HG02981 (cell line): ENCODE measurements around the gene TRAPPC4.
"Not testable (repeated sequence)": the region's sequence is repeated elsewhere in the genome, so short reads cannot be mapped to it uniquely, and the experiment has no call there.

Experiments used
- ATAC-seq: cut with Tn5 transposase; IDR thresholded peaks from one replicate; pipeline ENCODE4 v1.9.1; 2021; ENCODE audit warnings: mild to moderate bottlenecking, moderate library complexity; ENCODE audit not compliant: unreplicated experiment

The TRAPPC4 gene

GRCh38 chr11:119030329-119031047 lies 11.9 kb downstream of the TRAPPC4 start, which contains the start of gene SLC37A4:
Gene SLC37A4, minus strand, starts transcription at chr11:119030877.
- ATAC-seq, result peak; percentile 79

DNA sequence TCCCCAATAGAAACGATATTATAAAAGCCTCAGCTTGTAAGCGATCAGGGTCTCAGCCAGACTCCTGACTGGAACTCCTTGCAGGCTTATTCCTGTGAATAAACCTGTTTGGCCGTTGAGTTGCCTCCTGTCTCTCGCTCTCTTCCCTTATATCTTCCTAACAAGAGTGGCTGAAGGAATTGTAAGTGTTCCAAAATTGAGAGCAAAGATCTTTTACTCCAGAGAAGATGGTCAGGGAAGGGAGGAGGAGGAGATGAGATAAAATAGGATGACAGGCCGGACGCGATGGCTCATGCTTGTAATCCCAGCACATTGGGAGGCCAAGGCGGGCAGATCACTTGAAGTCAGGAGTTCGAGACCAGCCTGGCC lies 13.3 kb downstream of the TRAPPC4 start:
- ATAC-seq, result no peak

DNA sequence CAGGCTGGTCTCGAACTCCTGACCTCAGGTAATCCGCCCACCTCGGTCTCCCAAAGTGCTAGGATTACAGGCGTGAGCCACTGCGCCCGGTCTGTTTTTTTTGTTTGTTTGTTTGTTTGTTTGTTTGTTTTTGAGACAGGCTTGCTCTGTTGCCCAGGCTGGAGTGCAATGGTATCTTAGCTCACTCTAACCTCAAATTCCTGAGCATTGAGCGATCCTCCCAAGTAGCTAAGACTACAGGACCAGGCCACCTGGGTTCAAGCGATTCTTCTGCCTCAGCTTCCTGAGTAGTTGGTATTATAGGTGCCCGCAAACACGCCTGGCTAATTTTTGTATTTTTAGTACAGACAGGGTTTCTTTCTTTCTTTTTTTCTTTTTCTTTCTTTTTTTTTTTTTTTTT lies 14.9 kb downstream of the TRAPPC4 start:
- ATAC-seq, result not testable (repeated sequence)

DNA sequence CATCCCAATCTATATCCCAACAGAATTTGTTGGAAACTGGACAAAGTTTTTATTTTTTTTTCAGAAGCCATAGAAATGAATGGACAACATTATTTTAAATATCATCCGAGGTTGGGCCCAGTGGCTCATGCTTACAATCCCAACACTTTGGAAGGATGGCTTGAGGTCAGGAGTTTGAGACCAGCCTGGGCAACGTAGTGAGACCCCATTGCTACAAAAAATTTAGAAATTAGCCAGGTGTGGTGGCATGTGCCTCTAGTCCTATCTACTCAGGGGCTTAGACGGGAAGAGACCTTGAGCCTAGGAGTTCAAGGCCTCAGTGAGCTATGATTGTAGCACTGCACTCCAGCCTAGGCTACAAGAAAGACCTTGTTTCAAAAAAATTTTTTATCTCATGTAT lies 16.2 kb downstream of the TRAPPC4 start:
- no peak for ATAC-seq

DNA sequence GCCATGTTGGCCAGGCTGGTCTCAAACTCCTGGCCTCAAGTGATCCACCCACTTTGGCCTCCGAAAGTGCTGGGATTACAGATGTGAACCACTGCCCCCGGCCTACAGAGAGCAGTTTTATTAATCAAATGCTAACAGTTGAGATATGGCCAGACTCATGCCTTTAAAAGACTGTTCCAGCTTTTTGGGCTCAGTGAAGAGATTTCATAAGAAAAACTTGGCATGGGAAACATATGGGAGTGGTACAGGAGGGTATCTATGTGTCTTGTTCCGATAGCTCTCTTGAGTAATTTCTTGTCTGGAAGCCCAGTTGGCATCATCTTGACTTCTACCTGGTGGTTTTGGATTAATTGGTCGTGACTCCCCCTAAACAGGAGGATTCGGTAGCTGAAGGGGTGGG lies 20.3 kb downstream of the TRAPPC4 start:
- ATAC-seq, result no peak

- ATAC-seq, result not testable (repeated sequence)
Measured at GRCh38 chr11:119039471-119039870, 20.9 kb downstream of the TRAPPC4 start.

DNA sequence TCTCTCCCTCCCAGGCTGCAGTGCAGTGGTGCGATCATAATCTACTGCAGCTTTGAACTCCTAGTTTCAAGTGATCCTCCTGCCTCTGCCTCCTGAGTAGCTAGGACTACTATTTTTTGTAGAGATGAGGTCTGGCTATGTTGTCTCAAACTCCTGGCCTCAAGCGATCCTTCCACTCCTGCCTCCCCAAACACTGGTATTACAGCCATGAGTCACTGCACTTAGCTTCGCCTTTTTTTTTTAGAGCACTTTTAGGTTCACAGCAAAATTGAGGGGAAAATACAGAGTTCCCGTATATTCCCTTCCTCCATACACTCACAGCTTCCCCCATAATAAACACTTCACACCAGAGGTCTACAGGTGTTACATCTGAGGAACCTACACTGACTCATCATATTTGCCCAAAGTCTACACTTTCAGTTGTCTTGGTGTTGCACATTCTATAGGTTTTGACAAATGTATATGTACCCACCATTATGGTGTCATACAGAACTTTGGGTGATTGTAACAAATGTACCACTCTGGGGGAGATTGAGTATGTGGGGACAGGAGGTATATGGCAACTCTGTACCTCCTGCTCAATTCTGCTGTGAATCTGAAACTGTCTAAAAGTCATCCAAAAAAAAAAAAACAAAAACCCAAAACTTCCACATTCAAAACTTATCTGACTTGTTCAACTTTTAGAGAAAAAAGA lies 23.4 kb downstream of the TRAPPC4 start:
- no peak for ATAC-seq

DNA sequence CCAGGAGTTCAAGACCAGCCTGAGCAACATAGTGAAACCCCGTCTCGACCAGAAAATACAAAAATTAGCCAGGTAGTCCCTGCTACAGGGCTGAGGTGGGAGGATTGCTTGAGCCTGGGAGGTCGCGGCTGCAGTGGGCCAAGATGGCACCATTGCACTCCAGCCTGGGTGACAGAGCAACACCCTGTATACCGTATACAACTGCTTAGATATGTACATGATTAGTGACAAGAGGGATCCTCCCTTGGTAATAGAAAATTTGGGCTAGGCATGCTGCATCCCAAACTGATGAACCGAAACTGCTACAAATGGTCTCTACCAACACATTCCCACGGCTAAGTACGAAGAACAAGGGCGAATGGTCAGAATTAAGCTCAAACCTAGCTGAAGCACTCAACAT lies 24.4 kb downstream of the TRAPPC4 start:
- no peak for ATAC-seq

- no peak for ATAC-seq
Measured at GRCh38 chr11:119044708-119045107, 26.1 kb downstream of the TRAPPC4 start.

GRCh38 chr11:119046489-119046888 lies 27.9 kb downstream of the TRAPPC4 start:
- ATAC-seq, result no peak

DNA sequence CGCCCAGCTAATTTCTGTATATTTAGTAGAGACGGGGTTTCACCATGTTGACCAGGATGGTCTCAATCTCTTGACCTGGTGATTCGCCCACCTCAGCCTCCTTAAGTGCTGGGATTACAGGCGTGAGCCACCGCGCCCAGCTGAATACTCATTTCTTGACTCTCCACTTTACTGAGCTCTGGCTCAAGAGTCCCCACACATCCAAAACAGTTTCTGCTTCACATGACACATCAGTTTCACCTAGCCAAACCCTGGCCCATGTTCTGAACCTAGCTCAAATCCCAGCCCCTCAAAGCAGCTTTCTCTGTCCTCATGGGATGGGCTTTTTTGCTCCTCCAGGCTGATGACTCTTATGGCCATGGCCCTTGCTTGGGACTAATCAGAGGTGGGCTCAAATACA lies 28.6 kb downstream of the TRAPPC4 start:
- ATAC-seq, result no peak

GRCh38 chr11:119048644-119049043 lies 30.1 kb downstream of the TRAPPC4 start:
- no peak for ATAC-seq

DNA sequence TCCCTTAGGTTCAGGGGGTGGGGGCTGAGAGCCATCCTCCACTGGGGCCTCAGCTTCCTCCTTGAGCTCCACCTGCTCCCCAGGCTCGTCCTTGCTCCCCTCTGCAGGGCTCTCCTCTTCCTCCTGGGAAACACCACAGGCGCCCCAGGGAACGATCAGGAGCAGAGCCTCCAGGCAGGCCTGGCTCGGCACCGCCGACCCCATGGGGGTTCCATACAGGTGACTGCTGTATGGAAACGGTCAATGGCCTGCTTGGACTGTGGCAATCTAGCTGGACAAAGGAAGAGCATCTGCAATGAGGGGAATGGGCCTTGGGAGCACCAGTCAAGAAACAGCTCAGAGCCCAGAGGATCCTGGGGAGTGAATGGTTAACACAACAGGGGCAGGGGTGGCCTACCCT lies 30.5 kb downstream of the TRAPPC4 start:
- no peak for ATAC-seq

GRCh38 chr11:119051440-119052162 lies 33.0 kb downstream of the TRAPPC4 start:
- peak; percentile 40 for ATAC-seq

DNA sequence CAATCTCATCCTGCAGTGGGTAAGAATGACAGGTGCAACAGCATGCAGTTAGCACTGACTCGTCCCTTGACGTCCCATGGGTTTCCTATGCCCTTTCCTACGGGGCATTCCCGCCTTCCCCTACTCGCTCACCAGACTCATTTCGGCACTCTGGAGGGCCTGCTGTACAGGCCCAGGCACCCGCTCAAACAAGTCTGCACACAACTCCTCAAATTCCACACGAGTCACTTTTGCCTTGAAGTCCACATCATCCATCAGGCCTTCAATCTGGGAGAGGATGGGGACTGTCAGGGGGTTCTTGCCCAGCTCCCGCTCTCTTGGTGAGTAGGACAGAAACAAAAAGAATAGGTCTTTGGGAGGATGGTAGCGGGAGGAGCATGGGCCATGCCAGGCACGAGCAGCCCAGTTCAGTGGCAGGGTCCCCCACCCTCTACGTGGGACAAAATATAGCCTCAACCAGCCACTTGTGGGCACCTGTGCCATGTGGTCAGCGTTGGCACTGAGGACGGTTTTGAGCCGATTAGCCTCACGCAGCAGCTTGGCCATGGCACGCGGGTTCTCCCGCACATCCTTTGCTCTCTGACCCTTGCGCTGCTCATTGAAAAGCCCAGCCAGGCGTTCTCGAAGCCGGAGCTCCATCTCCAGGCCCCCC lies 33.7 kb downstream of the TRAPPC4 start:
- ATAC-seq, result no peak

GRCh38 chr11:119054418-119054817 lies 35.9 kb downstream of the TRAPPC4 start:
- no peak for ATAC-seq

DNA sequence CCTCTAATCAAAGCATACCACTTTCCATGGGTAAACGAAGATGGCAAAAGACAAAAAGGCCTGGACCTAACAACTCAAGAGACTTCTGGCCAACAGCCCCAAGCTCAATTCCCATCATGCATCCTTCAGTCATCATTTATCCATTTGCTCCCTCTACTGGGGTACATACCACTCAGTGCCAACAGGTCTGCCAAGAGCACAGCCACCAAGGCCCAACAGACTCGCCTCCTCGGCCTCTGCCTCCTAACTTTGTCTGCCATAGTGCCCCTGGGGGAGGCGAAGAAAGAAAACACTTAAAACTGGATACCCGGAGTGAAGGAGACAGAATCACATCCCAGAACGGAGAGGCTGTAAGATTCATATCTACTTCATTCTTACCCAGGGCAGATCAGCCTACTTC lies 37.3 kb downstream of the TRAPPC4 start:
- no peak for ATAC-seq

DNA sequence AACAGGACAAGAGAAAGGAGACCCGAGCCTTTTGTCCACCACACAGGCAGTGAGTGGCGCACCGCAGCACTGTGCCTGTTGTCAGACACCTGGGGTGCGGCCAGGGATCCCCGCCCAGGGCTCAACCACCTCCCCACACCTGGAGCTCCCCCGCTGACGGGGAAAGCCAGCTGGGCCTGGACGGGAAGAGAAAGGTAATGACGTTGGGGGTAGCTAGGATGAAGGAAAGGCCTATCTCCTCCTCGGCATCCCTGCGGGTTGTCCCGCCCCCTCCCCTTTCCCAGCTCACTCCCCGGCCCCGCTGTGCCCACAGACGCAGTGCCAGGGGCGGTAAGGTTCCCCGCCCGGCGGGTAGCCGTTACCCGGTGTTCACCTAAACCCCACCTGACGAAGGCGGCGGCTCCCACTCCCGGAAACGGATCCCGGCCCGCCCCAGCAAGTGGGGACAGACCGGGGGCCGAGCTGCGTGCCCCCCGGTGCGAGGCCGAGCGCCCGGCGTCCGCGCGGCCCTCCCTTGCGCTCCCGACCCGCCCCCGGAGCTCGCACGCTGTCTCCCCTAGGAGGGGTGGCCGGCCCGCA lies 37.9 kb downstream of the TRAPPC4 start:
- peak; percentile 2 for ATAC-seq

DNA sequence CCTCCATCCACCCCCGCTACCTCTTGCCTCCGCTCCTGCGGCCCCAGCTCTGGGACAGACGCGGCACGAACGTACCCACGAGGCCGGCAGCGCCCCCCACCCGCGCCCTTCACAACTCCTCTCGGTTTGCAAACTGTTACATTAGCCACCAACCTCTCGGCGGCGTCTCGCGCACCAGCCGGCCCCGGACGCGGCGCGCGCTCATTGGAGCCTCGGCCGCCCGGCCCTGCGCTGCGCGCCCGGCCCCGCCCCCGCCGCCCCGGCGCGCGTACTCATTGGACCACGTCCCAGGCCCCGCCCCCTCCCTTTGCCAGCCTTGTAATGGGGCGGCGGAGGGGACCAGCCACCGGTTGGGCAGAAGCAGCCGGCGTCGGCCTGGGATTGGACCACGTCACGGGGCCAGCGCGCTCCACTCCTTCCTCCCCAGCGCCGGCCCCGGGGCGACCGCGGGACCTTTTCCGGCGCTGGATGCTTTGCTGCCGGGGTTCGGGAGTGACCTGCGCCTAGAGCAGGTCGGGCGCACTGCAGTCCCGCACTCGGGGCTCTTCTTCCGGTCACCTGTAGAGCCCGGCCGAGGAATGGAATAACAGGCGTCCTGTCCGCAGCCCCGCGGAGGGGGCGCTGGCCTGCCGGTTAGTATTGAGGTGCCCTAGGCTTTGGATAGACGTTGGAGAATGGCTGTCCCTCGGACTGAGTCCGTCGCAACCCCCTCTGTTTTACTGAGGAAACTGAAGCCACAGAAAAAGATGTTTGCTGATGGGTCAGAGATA lies 38.6 kb downstream of the TRAPPC4 start, which contains the start of gene HYOU1:
TSS of gene HYOU1 (minus strand) at position 206 of the 770 bp plus-strand sequence. CDS start 1,045 bp downstream, outside the sequence.
- peak; percentile 92 for ATAC-seq

DNA sequence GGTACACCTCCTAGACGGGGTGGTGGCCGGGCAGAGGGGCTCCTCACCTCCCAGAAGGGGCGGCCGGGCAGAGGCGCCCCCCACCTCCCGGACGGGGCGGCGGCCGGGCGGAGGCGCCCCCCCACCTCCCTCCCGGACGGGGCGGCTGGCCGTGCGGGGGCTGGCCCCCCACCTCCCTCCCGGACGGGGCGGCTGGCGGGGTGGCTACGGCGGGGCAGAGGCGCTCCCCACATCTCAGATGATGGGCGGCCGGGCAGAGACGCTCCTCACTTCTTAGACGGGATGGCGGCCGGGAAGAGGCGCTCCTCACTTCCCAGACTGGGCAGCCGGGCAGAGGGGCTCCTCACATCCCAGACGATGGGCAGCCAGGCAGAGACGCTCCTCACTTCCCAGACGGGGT lies 40.6 kb downstream of the TRAPPC4 start:
- not testable (repeated sequence) for ATAC-seq
